HepG2 (cell line): ENCODE data around the gene ATP2C2. TPM values are rescaled to one million over a fixed set of nuclear protein-coding genes. Genes with fewer than 3 reads are reported as not detected.

Experiments
- AHR ChIP-seq: IDR thresholded peaks from 2 replicates; pipeline ENCODE4 v1.6.1; 2018; ENCODE audit warnings: missing genetic modification reagents, missing compliant biosample characterization
- BCL6 ChIP-seq: IDR thresholded peaks from 2 replicates; pipeline ENCODE4 v1.6.1; 2016; ENCODE audit warnings: missing genetic modification reagents, missing compliant biosample characterization
- FLYWCH1 ChIP-seq: sonication (generic); formaldehyde crosslinking; IDR thresholded peaks from 2 replicates; pipeline ENCODE4 v1.8.1; 2023; ENCODE audit warnings: mild to moderate bottlenecking, missing genetic modification reagents
- HHEX ChIP-seq: IDR thresholded peaks from 2 replicates; pipeline ENCODE4 v1.6.1; 2016; ENCODE audit warnings: control low read depth
- HIVEP1 ChIP-seq: sonication (generic); formaldehyde crosslinking; IDR thresholded peaks from 2 replicates; pipeline ENCODE4 v1.4.0; 2020; ENCODE audit warnings: mild to moderate bottlenecking, missing genetic modification reagents
- HNRNPUL1 ChIP-seq: fragments of 200-400 bp; formaldehyde crosslinking; IDR thresholded peaks from 2 replicates; pipeline ENCODE4 v1.6.1; 2017; ENCODE audit warnings: low read depth, mild to moderate bottlenecking, low read length, moderate library complexity
- MLLT10 ChIP-seq: sonication (generic); formaldehyde crosslinking; IDR thresholded peaks from 2 replicates; pipeline ENCODE4 v1.4.0; 2020; ENCODE audit warnings: missing genetic modification reagents
- MTF1 ChIP-seq: sonication (generic); formaldehyde crosslinking; IDR thresholded peaks from 2 replicates; pipeline ENCODE4 v1.5.0; 2020; ENCODE audit warnings: missing genetic modification reagents
- PAXIP1 ChIP-seq: sonication (generic); formaldehyde crosslinking; conservative IDR thresholded peaks from 2 replicates; pipeline ENCODE4 v1.4.0; 2020; ENCODE audit warnings: mild to moderate bottlenecking, missing genetic modification reagents, moderate library complexity
- POLR2AphosphoS5 ChIP-seq: IDR thresholded peaks from 2 replicates; pipeline ENCODE4 v1.6.1; 2012; ENCODE audit warnings: low read depth, low read length
- SP140L ChIP-seq: sonication (generic); formaldehyde crosslinking; IDR thresholded peaks from 2 replicates; pipeline ENCODE4 v1.4.0; 2020; ENCODE audit warnings: missing genetic modification reagents, borderline replicate concordance
- TERF1 ChIP-seq: sonication (generic); formaldehyde crosslinking; IDR thresholded peaks from 2 replicates; pipeline ENCODE4 v1.8.0; 2022; ENCODE audit warnings: mild to moderate bottlenecking, missing genetic modification reagents, moderate library complexity
- THAP11 ChIP-seq: IDR thresholded peaks from 2 replicates; pipeline ENCODE4 v1.6.1; 2016; ENCODE audit warnings: missing biosample characterization, missing genetic modification reagents
- ZMAT5 ChIP-seq: sonication (generic); formaldehyde crosslinking; IDR thresholded peaks from 2 replicates; pipeline ENCODE4 v1.5.0; 2020; ENCODE audit warnings: mild to moderate bottlenecking, low read depth, missing genetic modification reagents, borderline replicate concordance
- ZNF24 ChIP-seq: fragments of 450-650 bp; IDR thresholded peaks from 2 replicates; pipeline ENCODE4 v1.6.1; 2017; ENCODE audit warnings: antibody characterized with exemption, mild to moderate bottlenecking
- ZNF432 ChIP-seq: sonication (generic); formaldehyde crosslinking; IDR thresholded peaks from 2 replicates; pipeline ENCODE4 v1.5.0; 2020; ENCODE audit warnings: missing genetic modification reagents, mild to moderate bottlenecking, borderline replicate concordance
- ZNF703 ChIP-seq: sonication (generic); formaldehyde crosslinking; IDR thresholded peaks from 2 replicates; pipeline ENCODE4 v1.5.1; 2020; ENCODE audit warnings: missing genetic modification reagents, mild to moderate bottlenecking, moderate library complexity, borderline replicate concordance
- ZNF770 ChIP-seq: sonication (generic); formaldehyde crosslinking; IDR thresholded peaks from 2 replicates; pipeline ENCODE4 v1.5.0; 2020; ENCODE audit warnings: mild to moderate bottlenecking, missing genetic modification reagents
- ZNF782 ChIP-seq: sonication (generic); formaldehyde crosslinking; IDR thresholded peaks from 2 replicates; pipeline ENCODE4 v1.4.0; 2020; ENCODE audit warnings: missing genetic modification reagents, mild to moderate bottlenecking, borderline replicate concordance
- ZNF792 ChIP-seq: IDR thresholded peaks from 2 replicates; pipeline ENCODE4 v1.6.1; 2016
- ZNF878 ChIP-seq: sonication (generic); formaldehyde crosslinking; IDR thresholded peaks from 2 replicates; pipeline ENCODE4 v1.8.1; 2023; ENCODE audit warnings: mild to moderate bottlenecking, missing genetic modification reagents, moderate library complexity
- polyA plus RNA-seq, 8 experiments: library from polyadenylated mRNA; depleted of rRNA in 3 of 8; stranded (reverse) in 7 of 8; unstranded in 1 of 8; fragments of >200 nt; fragmentation: Illumina TruSeq in 4 of 8; extraction: Trizol in 4 of 8; gene quantifications; 2 replicates each; pipeline versions ENCODE4 v1.2.1 to v1.2.3, GENCODE V29; 2011 to 2016; ENCODE audit warnings: low read depth in 4 of 8, missing spikeins in 1 of 8, mixed read lengths in 1 of 8; ENCODE audit not compliant: insufficient read depth in 1 of 8
- total RNA-seq, 5 experiments: library from RNA; depleted of rRNA; stranded (reverse); fragments of >200 nt; fragmentation: Illumina TruSeq; extraction: Trizol; gene quantifications; 2 replicates each; pipeline ENCODE4 v1.2.3, GENCODE V29; 2016; ENCODE audit warnings: low read depth in 1 of 5
- TF ChIP-seq, protein P1 (sequence below): sonication (generic); formaldehyde crosslinking; conservative IDR thresholded peaks from 2 replicates; pipeline ENCODE4 v1.4.0; 2020; ENCODE audit warnings: missing genetic modification reagents

Gene ATP2C2
- total and polyA plus RNA-seq, 2 of the 13 experiments (the other 11 are each of a cell fraction or from before 2014, with no cell fraction given): 0.07 TPM; not detected in 1

- TF ChIP-seq, protein P1, sequence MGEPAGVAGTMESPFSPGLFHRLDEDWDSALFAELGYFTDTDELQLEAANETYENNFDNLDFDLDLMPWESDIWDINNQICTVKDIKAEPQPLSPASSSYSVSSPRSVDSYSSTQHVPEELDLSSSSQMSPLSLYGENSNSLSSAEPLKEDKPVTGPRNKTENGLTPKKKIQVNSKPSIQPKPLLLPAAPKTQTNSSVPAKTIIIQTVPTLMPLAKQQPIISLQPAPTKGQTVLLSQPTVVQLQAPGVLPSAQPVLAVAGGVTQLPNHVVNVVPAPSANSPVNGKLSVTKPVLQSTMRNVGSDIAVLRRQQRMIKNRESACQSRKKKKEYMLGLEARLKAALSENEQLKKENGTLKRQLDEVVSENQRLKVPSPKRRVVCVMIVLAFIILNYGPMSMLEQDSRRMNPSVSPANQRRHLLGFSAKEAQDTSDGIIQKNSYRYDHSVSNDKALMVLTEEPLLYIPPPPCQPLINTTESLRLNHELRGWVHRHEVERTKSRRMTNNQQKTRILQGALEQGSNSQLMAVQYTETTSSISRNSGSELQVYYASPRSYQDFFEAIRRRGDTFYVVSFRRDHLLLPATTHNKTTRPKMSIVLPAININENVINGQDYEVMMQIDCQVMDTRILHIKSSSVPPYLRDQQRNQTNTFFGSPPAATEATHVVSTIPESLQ (CRISPR knock-in tag): no peak
- peak; percentile 89 for TF ChIP-seq PAXIP1
- no peak for TF ChIP-seq ZNF432 (CRISPR knock-in tag)
- peak; percentile 34; the same call in 1 of the 2 replicates for TF ChIP-seq HHEX (CRISPR knock-in tag)
- no peak for TF ChIP-seq HNRNPUL1
- peak; percentile 50; the same call in 1 of the 2 replicates for TF ChIP-seq HIVEP1 (CRISPR knock-in tag)
- no peak for TF ChIP-seq ZNF24
- no peak for TF ChIP-seq TERF1
- peak; percentile 92 for TF ChIP-seq BCL6
- TF ChIP-seq SP140L (CRISPR knock-in tag): no peak
- TF ChIP-seq FLYWCH1 (CRISPR knock-in tag): no peak
- peak; percentile 79 for TF ChIP-seq THAP11 (CRISPR knock-in tag)
- TF ChIP-seq ZMAT5 (CRISPR knock-in tag): no peak
- TF ChIP-seq ZNF878 (CRISPR knock-in tag): 0 out of 2 replicates have a peak, but pooled peaks have one; percentile 18
- TF ChIP-seq MTF1 (CRISPR knock-in tag): no peak
- no peak for TF ChIP-seq ZNF782 (CRISPR knock-in tag)
- TF ChIP-seq ZNF703: 0 out of 2 replicates have a peak, but pooled peaks have one; percentile 79
- TF ChIP-seq AHR (CRISPR knock-in tag): 0 out of 2 replicates have a peak, but pooled peaks have one; percentile 70
- TF ChIP-seq ZNF770 (CRISPR knock-in tag): peak; percentile 88
- TF ChIP-seq ZNF792: peak; percentile 82; the same call in 1 of the 2 replicates
- TF ChIP-seq POLR2AphosphoS5: no peak
- TF ChIP-seq MLLT10 (CRISPR knock-in tag): no peak
These were observed 46.5 kb downstream of the ATP2C2 start (continued) for GRCh38 chr16:84414789-84415326.
